Erythroblast (primary cell): ENCODE results near the gene SLC17A1.

Source experiments
- GATA1 ChIP-seq: IDR thresholded peaks from 2 replicates; pipeline ENCODE4 v1.6.1; 2011; ENCODE audit warnings: low read depth, mild to moderate bottlenecking, control low read depth, low read length, moderate library complexity
- POLR2A ChIP-seq: IDR thresholded peaks from 2 replicates; pipeline ENCODE4 v1.6.1; 2011; ENCODE audit warnings: mild to moderate bottlenecking, low read length

- no peak for TF ChIP-seq POLR2A
- TF ChIP-seq GATA1 = no peak
Observed at GRCh38 chr6:25868436-25869183, 36.8 kb upstream of the SLC17A1 start.
